HG03520 (cell line): ENCODE measurements around the gene JDP2.
"Not testable (repeated sequence)": the region's sequence is repeated elsewhere in the genome, so short reads cannot be mapped to it uniquely, and the experiment has no call there.

Experiments
- ATAC-seq: cut with Tn5 transposase; IDR thresholded peaks from one replicate; pipeline ENCODE4 v1.9.1; 2021; ENCODE audit warnings: mild to moderate bottlenecking, moderate library complexity; ENCODE audit not compliant: unreplicated experiment

The JDP2 gene

GRCh38 chr14:75454963-75455546 is 27.2 kb downstream of the JDP2 start:
- ATAC-seq, result no peak

GRCh38 chr14:75456069-75456996 is 28.5 kb downstream of the JDP2 start:
- no peak for ATAC-seq

GRCh38 chr14:75456997-75457335 is 29.1 kb downstream of the JDP2 start:
- ATAC-seq, result no peak

GRCh38 chr14:75457648-75458165 is 29.9 kb downstream of the JDP2 start:
- no peak for ATAC-seq

GRCh38 chr14:75458305-75458704 is 30.5 kb downstream of the JDP2 start:
- no peak for ATAC-seq

- ATAC-seq, result no peak
These were observed 31.4 kb downstream of the JDP2 start for GRCh38 chr14:75459099-75459741.

- ATAC-seq, result no peak
These were observed 32.0 kb downstream of the JDP2 start for GRCh38 chr14:75459791-75460190.

GRCh38 chr14:75460394-75460793 is 32.6 kb downstream of the JDP2 start:
- no peak for ATAC-seq

GRCh38 chr14:75461303-75461702 is 33.5 kb downstream of the JDP2 start:
- ATAC-seq, result no peak

- ATAC-seq, result no peak
These were observed 34.0 kb downstream of the JDP2 start for GRCh38 chr14:75461755-75462349.

GRCh38 chr14:75464626-75465025 is 36.8 kb downstream of the JDP2 start:
- no peak for ATAC-seq

- no peak for ATAC-seq
These were observed 39.9 kb downstream of the JDP2 start for GRCh38 chr14:75467763-75468162.

- no peak for ATAC-seq
These were observed 41.3 kb downstream of the JDP2 start for GRCh38 chr14:75469164-75469563.

GRCh38 chr14:75469606-75470237 is 41.9 kb downstream of the JDP2 start:
- ATAC-seq, result no peak

- no peak for ATAC-seq
These were observed 42.5 kb downstream of the JDP2 start for GRCh38 chr14:75470238-75470797.

- no peak for ATAC-seq
These were observed 43.2 kb downstream of the JDP2 start for GRCh38 chr14:75471059-75471458.

- ATAC-seq, result not testable (repeated sequence)
These were observed 46.3 kb downstream of the JDP2 start for GRCh38 chr14:75474127-75474526.

- ATAC-seq, result no peak
These were observed 48.6 kb downstream of the JDP2 start for GRCh38 chr14:75476274-75476995.

- no peak for ATAC-seq
These were observed 50.1 kb downstream of the JDP2 start for GRCh38 chr14:75477881-75478280.
